ENCODE results near the gene SEC24C. TPM values are rescaled to one million over a fixed set of nuclear protein-coding genes. Genes with fewer than 3 reads are reported as not detected.

SEC24C gene
- polyA plus RNA-seq, 1 experiment = 86.9 TPM

GRCh38 chr10:73810358-73810734 lies 66.2 kb downstream of the SEC24C start:
- Histone ChIP-seq H3K27me3 (ENCODE audit: control insufficient read depth, insufficient read depth, low read length) (no peaks in the 10 kb centered on the region), H3K4me3 (ENCODE audit: low read depth, low read length) (peak overlapping the region; percentile 80), H3K27ac (ENCODE audit: low read depth, low read length) (no peak overlapping the region), H3K9me3 (ENCODE audit: control insufficient read depth, insufficient read depth, low read length) (no peaks in the 10 kb centered on the region; the same call in 1 of the 2 replicates)
- ChIA-PET CTCF (interaction anchor here (1.0 kb wide), 1 partner anchor 70 kb away, joined by 5 read pairs; no protein-coding TSS in a partner anchor), POLR2A (no interaction called here)
- DNase-seq (ENCODE audit: low read depth, low spot score) = no peak
- TF ChIP-seq CTCF (IDR thresholded peaks at IDR 0.05; ENCODE audit: low read depth, low read length) = no peak

- Histone ChIP-seq H3K27me3 (ENCODE audit: control insufficient read depth, insufficient read depth, low read length) (no peaks in the 10 kb centered on the region), H3K9me3 (ENCODE audit: control insufficient read depth, insufficient read depth, low read length) (no peaks in the 10 kb centered on the region; the same call in 1 of the 2 replicates), H3K4me3 (ENCODE audit: low read depth, low read length) (peak overlapping the region; percentile 80), H3K27ac (ENCODE audit: low read depth, low read length) (peak overlapping the region; percentile 39)
- ChIA-PET POLR2A (no interaction called here), CTCF (interaction anchor here (1.0 kb wide), 1 partner anchor 69 kb away, joined by 5 read pairs; no protein-coding TSS in a partner anchor)
- no peak for TF ChIP-seq CTCF (IDR thresholded peaks at IDR 0.05; ENCODE audit: low read depth, low read length)
- DNase-seq (ENCODE audit: low read depth, low spot score) = no peak
Observed at GRCh38 chr10:73810735-73811465, 66.7 kb downstream of the SEC24C start.

GRCh38 chr10:73812657-73813056 lies 68.5 kb downstream of the SEC24C start:
- H3K4me3 ChIP-seq (ENCODE audit: low read depth, low read length) = no peak overlapping the region
- DNase-seq (ENCODE audit: low read depth, low spot score) = no peak
- ChIA-PET POLR2A (interaction anchor here (0.8 kb wide), 1 partner anchor 26 kb away, joined by 3 read pairs; no protein-coding TSS in a partner anchor), CTCF (no interaction called here)
- no peaks in the 10 kb centered on the region; the same call in 1 of the 2 replicates for H3K9me3 ChIP-seq (ENCODE audit: control insufficient read depth, insufficient read depth, low read length)
- H3K27ac ChIP-seq (ENCODE audit: low read depth, low read length) = no peak overlapping the region
- TF ChIP-seq CTCF (IDR thresholded peaks at IDR 0.05; ENCODE audit: low read depth, low read length) = no peak
- H3K27me3 ChIP-seq (ENCODE audit: control insufficient read depth, insufficient read depth, low read length) = no peaks in the 10 kb centered on the region

- no peak for TF ChIP-seq CTCF (IDR thresholded peaks at IDR 0.05; ENCODE audit: low read depth, low read length)
- no peak overlapping the region for H3K27ac ChIP-seq (ENCODE audit: low read depth, low read length)
- no peaks in the 10 kb centered on the region; the same call in 1 of the 2 replicates for H3K9me3 ChIP-seq (ENCODE audit: control insufficient read depth, insufficient read depth, low read length)
- ChIA-PET POLR2A (no interaction called here), CTCF (no interaction called here)
- no peak overlapping the region for H3K4me3 ChIP-seq (ENCODE audit: low read depth, low read length)
- H3K27me3 ChIP-seq (ENCODE audit: control insufficient read depth, insufficient read depth, low read length) = no peaks in the 10 kb centered on the region
- no peak for DNase-seq (ENCODE audit: low read depth, low spot score)
Observed at GRCh38 chr10:73813333-73813732, 69.2 kb downstream of the SEC24C start.

- POLR2A ChIA-PET = no interaction called here
- DNase-seq (ENCODE audit: low read depth, low spot score) = no peak
Observed at GRCh38 chr10:73814276-73814895, 70.2 kb downstream of the SEC24C start.

More at GRCh38 chr10:73814276-73814895, 70.2 kb downstream of the SEC24C start:
- CTCF ChIA-PET = no interaction called here
- Histone ChIP-seq H3K4me3 (ENCODE audit: low read depth, low read length) (no peak overlapping the region), H3K9me3 (ENCODE audit: control insufficient read depth, insufficient read depth, low read length) (no peaks in the 10 kb centered on the region; the same call in 1 of the 2 replicates), H3K27me3 (ENCODE audit: control insufficient read depth, insufficient read depth, low read length) (no peaks in the 10 kb centered on the region), H3K27ac (ENCODE audit: low read depth, low read length) (no peak overlapping the region)
- no peak for TF ChIP-seq CTCF (IDR thresholded peaks at IDR 0.05; ENCODE audit: low read depth, low read length)
